ENCODE results near the gene CHST11.

DNA sequence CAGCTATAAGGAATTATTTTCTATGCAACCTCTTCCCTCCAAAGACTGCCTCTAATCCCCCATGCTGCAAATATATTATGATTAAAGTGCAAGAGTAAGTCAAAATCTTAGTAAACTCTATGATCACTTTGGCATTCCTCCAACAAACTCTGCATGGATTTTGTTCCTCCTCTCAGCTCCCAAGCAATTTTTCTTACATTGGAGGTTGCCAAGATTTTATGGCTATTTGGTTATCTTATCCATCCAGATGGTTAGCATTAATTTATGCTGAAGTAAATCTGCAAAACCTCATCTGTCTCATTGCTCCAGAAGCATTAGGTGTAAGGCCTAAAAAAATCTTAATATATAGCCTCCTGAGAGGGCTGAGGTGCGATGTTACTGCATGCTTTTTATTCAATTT lies 228.1 kb downstream of the CHST11 start:
- TF ChIP-seq, protein P1, sequence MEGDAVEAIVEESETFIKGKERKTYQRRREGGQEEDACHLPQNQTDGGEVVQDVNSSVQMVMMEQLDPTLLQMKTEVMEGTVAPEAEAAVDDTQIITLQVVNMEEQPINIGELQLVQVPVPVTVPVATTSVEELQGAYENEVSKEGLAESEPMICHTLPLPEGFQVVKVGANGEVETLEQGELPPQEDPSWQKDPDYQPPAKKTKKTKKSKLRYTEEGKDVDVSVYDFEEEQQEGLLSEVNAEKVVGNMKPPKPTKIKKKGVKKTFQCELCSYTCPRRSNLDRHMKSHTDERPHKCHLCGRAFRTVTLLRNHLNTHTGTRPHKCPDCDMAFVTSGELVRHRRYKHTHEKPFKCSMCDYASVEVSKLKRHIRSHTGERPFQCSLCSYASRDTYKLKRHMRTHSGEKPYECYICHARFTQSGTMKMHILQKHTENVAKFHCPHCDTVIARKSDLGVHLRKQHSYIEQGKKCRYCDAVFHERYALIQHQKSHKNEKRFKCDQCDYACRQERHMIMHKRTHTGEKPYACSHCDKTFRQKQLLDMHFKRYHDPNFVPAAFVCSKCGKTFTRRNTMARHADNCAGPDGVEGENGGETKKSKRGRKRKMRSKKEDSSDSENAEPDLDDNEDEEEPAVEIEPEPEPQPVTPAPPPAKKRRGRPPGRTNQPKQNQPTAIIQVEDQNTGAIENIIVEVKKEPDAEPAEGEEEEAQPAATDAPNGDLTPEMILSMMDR (IDR thresholded peaks at IDR 0.05): no peak
- TF ChIP-seq ZFX (IDR thresholded peaks at IDR 0.05; ENCODE audit: borderline replicate concordance): no peak

Measured in 22Rv1 (cell line).